A673 (cell line): ENCODE results near the gene SMPDL3B. TPM values are rescaled to one million over a fixed set of nuclear protein-coding genes. Genes with fewer than 3 reads are reported as not detected.
A peak's percentile ranks its signal among the peaks of the same experiment; 100 is the strongest.

Experiments used
- BruUV-seq: library from RNA; stranded (reverse); fragments of 400-500 nt; replicated peaks from 2 replicates; lab custom pipeline; 2021; lab: Mats Ljungman, UMichigan
- CTCF ChIA-PET: fragments of 300-600 bp; sonication (Branson Sonifier 250); formaldehyde crosslinking; loops from one replicate; lab custom pipeline; 2022; ENCODE audit warnings: antibody characterized with exemption; lab: Charles Lee
- POLR2A ChIA-PET: fragments of 300-600 bp; sonication (Branson Sonifier 250); formaldehyde crosslinking; loops from one replicate; lab custom pipeline; 2022; ENCODE audit warnings: antibody characterized with exemption; ENCODE audit not compliant: low non-redundant PET; lab: Charles Lee
- DNase-seq: peaks from one replicate; pipeline ENCODE4 v3.0.0-alpha.2; 2015; ENCODE audit warnings: low spot score
- H3K27ac ChIP-seq: fragments of 200-600 bp; sonication (generic); 2 replicates; pipeline ENCODE4 v1.5.1; 2016; ENCODE audit warnings: mixed run types, low read depth, mild to moderate bottlenecking, mixed read lengths, antibody characterized with exemption, low read length; ENCODE audit not compliant: poor library complexity, severe bottlenecking
- H3K27me3 ChIP-seq: fragments of 200-600 bp; sonication (generic); replicated peaks from 2 replicates; pipeline ENCODE4 v1.6.1; 2017; ENCODE audit warnings: mixed run types, low read depth, mild to moderate bottlenecking, mixed read lengths, antibody characterized with exemption, low read length; ENCODE audit not compliant: insufficient read depth, poor library complexity
- H3K36me3 ChIP-seq: fragments of 200-600 bp; sonication (generic); 2 replicates; pipeline ENCODE4 v1.6.1; 2016; ENCODE audit warnings: mixed run types, mild to moderate bottlenecking, mixed read lengths, antibody characterized with exemption, low read length; ENCODE audit not compliant: insufficient read depth, poor library complexity, severe bottlenecking
- H3K4me1 ChIP-seq: fragments of 200-600 bp; sonication (generic); 2 replicates; pipeline ENCODE4 v1.6.1; 2017; ENCODE audit warnings: mixed run types, mild to moderate bottlenecking, mixed read lengths, antibody characterized with exemption, low read length; ENCODE audit not compliant: insufficient read depth, poor library complexity, severe bottlenecking
- H3K4me3 ChIP-seq: fragments of 200-600 bp; sonication (generic); 2 replicates; pipeline ENCODE4 v1.5.1; 2016; ENCODE audit warnings: low read depth, mixed run types, mild to moderate bottlenecking, mixed read lengths, low read length; ENCODE audit not compliant: poor library complexity, severe bottlenecking
- H3K9me3 ChIP-seq: fragments of 200-600 bp; sonication (generic); 2 replicates; pipeline ENCODE4 v1.6.1; 2016; ENCODE audit warnings: mixed run types, low read depth, mild to moderate bottlenecking, mixed read lengths, antibody characterized with exemption, low read length; ENCODE audit not compliant: poor library complexity, severe bottlenecking
- EZH2 ChIP-seq: fragments of 200-600 bp; sonication (generic); IDR thresholded peaks from 2 replicates; pipeline ENCODE4 v1.6.1; 2017; ENCODE audit warnings: borderline replicate concordance, low read depth, mild to moderate bottlenecking, mixed read lengths, antibody characterized with exemption, low read length; ENCODE audit not compliant: poor library complexity, severe bottlenecking
- intact Hi-C: fragments of 100-400 bp; cut with micrococcal nuclease; formaldehyde crosslinking; loops from one replicate; pipeline ENCODE4 v1.10.0; 2022; ENCODE audit not compliant: unreplicated experiment
- total RNA-seq: library from RNA; stranded (reverse); gene quantifications from 2 replicates; pipeline ENCODE4 v1.2.3, GENCODE V29; 2021
- TF ChIP-seq, protein P1 (sequence below): fragments of 300-800, 200-600 bp; sonication (generic); conservative IDR thresholded peaks from 2 replicates; pipeline ENCODE4 v1.5.1; 2017; ENCODE audit warnings: low read depth, mild to moderate bottlenecking, antibody characterized with exemption, low read length, moderate library complexity, mixed read lengths

The SMPDL3B gene
- total RNA-seq, 1 experiment from 2014 or later = 0.62 TPM

DNA sequence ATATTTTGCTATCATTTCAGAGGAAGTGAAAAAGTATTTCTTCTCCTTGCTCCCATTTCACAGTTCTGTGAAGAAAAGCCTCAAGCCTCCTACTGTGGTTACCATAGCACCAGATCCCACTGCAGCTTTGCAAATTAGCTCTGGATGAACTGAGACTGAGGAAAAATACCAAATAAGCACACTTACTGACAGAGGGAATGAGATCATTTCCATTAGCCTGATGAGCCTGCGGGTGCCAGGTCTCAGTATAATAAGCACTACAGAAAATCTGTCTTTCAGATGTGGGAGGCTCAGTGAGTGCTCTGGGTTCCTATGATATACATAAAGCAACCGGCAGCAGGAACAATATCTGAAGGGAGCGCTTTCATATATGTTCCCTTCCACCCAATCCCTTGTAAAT lies 46.3 kb downstream of the SMPDL3B start:
- Histone ChIP-seq H3K36me3 (no peaks in the 10 kb centered on the region), H3K27me3 (no peaks in the 10 kb centered on the region), H3K27ac (no peak overlapping the region), H3K4me3 (no peak overlapping the region), H3K9me3 (no peaks in the 10 kb centered on the region), H3K4me1 (peaks cover 8% of the 10 kb centered on the region)
- TF ChIP-seq, protein P1, sequence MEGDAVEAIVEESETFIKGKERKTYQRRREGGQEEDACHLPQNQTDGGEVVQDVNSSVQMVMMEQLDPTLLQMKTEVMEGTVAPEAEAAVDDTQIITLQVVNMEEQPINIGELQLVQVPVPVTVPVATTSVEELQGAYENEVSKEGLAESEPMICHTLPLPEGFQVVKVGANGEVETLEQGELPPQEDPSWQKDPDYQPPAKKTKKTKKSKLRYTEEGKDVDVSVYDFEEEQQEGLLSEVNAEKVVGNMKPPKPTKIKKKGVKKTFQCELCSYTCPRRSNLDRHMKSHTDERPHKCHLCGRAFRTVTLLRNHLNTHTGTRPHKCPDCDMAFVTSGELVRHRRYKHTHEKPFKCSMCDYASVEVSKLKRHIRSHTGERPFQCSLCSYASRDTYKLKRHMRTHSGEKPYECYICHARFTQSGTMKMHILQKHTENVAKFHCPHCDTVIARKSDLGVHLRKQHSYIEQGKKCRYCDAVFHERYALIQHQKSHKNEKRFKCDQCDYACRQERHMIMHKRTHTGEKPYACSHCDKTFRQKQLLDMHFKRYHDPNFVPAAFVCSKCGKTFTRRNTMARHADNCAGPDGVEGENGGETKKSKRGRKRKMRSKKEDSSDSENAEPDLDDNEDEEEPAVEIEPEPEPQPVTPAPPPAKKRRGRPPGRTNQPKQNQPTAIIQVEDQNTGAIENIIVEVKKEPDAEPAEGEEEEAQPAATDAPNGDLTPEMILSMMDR = no peak
- no peak for TF ChIP-seq EZH2
- POLR2A ChIA-PET = interaction anchor here (0.7 kb wide), 1 partner anchor 43 kb away, joined by 4 read pairs; no protein-coding TSS in a partner anchor
- intact Hi-C loops = no loop called here
- BruUV-seq = no TSS peak
- CTCF ChIA-PET = interaction anchor here (2.4 to 2.5 kb wide), 2 partner anchors 41 to 123 kb away, joined by 8 to 9 read pairs; no protein-coding TSS in a partner anchor
- DNase-seq = peak; percentile 18

DNA sequence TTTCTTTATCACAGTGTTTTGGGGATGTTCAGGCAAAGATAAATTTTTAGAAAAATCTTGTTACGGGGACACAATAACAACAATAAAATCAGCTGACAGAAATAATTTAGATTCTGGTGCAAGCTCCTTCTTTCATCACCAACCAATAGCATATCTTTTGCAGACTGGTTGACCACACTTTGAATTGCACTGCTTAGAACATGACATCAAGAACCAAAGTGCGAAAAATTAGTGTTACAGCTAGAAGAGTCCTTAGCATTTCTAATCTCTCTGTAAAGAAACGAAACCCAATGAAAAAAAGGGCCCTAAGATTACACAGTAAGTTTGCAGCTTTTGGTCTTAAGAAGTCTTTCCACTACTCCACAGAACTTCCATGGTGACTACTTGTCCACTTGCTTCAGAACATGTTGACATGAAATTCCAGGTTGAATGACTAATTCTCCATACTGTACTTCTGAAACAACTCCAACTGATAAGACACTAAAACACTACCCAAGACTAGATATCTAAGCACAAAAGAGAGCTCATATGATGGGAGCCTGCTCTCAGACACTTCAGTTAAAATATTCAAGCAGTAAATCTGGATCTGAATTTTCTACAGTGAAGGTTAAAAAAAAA lies 56.2 kb downstream of the SMPDL3B start:
- POLR2A ChIA-PET = no interaction called here
- peaks cover 43% of the 10 kb centered on the region for H3K36me3 ChIP-seq
- no TSS peak for BruUV-seq

DNA sequence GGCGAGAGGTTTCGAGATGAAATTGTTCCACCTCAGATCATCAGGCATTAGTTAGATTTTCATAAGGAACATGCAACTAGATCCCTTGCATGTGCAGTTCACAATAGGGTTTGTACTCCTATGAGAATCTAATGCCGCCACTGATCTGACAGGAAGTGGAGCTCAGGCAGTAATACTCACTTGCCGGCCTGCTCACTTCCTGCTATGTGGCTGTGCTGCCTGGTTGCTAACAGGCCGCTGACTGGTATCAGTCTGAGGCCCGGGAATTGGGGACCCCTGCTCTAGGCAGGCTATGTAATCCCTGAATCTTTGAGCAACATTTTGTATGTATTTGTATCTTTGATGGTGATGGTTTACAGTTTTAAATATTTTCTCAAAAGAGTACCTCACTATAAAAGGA lies 57.5 kb downstream of the SMPDL3B start:
- DNase-seq = no peak
- no TSS peak for BruUV-seq
- H3K9me3 ChIP-seq = no peaks in the 10 kb centered on the region
- intact Hi-C loops = no loop called here
- POLR2A ChIA-PET = no interaction called here
- CTCF ChIA-PET = no interaction called here
- no peak for TF ChIP-seq EZH2
- TF ChIP-seq, protein P1 = no peak
- H3K4me3 ChIP-seq = no peak overlapping the region
- no peaks in the 10 kb centered on the region for H3K27me3 ChIP-seq
- H3K27ac ChIP-seq = no peak overlapping the region
- no peaks in the 10 kb centered on the region for H3K4me1 ChIP-seq
- peaks cover 52% of the 10 kb centered on the region for H3K36me3 ChIP-seq

More for the DNA sequence above, 56.2 kb downstream of the SMPDL3B start:
- Histone ChIP-seq H3K27me3 (no peaks in the 10 kb centered on the region), H3K27ac (no peak overlapping the region), H3K4me3 (no peak overlapping the region), H3K4me1 (no peaks in the 10 kb centered on the region), H3K9me3 (no peaks in the 10 kb centered on the region)
- TF ChIP-seq, protein P1 = no peak
- no peak for TF ChIP-seq EZH2
- intact Hi-C loops = no loop called here
- no peak for DNase-seq
- CTCF ChIA-PET = no interaction called here
